HK-2 (cell line): ENCODE measurements around the gene EFCAB6.

Source experiments
- DNase-seq: peaks from one replicate; pipeline ENCODE4 v3.0.0-alpha.2; 2018; ENCODE audit not compliant: unreplicated experiment

EFCAB6 gene

GRCh38 chr22:43591380-43591779 lies 220.7 kb downstream of the EFCAB6 start:
- no peak for DNase-seq

- DNase-seq = no peak
Measured at GRCh38 chr22:43587574-43587973, 224.5 kb downstream of the EFCAB6 start.

DNA sequence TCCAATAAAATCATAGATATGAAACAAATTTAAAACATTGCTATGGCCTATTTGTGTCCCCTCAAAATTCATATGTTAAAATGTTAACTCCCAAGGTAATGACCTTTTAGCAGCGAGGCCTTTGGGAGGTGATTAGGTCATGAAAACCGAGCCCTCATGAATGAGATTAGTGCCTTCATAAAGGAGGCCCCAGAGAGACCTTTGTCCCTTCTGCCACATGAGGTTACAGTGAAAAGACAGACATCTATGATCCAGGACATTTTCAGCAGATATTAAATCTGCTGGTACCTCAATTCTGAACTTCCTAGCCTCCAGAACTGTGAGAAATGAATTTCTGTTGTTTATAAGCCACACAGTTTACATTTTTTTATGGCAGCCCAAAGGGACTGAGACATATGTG lies 228.6 kb downstream of the EFCAB6 start:
- no peak for DNase-seq

- DNase-seq = no peak
Measured at GRCh38 chr22:43582394-43582793, 229.7 kb downstream of the EFCAB6 start.

DNA sequence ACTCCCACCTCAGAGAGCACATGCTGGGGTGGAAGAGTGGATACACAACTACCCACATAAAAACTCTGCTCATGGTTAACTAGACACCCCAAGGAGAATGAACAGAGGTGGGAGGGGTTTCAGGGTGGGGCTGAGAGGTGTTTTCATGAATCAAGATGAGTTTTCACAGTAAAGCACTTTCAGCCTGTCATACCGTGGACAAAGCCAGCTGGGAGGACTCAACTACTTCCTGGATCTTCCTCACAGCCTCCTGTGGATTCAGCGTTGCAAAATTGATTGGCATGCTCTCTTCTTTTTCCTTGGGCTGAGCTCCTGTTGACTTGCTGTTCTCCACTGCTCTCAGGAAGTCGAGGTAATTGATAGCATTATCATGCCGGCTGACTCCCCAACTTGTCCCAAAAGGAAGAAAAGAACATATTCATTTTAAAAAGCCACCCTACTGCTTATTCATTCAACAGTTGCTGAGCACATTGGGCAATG lies 231.8 kb downstream of the EFCAB6 start:
- no peak for DNase-seq

GRCh38 chr22:43574738-43575137 lies 237.4 kb downstream of the EFCAB6 start:
- no peak for DNase-seq

DNA sequence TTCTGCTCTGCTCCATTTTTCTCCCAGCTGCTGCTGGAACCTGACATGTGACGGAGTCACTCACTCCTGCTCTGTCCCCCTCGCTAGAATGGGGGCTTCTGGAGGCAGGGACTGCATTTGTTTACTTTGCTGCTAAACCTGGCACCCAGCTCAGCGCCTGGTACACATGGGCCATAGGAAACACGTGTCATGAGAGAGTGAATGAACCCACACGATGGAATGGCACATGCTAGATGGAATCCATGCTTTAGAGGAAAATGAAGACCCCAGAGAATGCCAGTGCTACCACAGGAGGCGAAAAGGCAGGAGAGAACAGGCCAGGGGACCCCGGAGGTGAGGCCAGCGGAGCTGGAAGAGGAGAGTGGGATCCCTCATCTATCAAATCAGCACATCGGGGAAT lies 239.4 kb downstream of the EFCAB6 start:
- DNase-seq = no peak

GRCh38 chr22:43571181-43571580 lies 240.9 kb downstream of the EFCAB6 start:
- no peak for DNase-seq

DNA sequence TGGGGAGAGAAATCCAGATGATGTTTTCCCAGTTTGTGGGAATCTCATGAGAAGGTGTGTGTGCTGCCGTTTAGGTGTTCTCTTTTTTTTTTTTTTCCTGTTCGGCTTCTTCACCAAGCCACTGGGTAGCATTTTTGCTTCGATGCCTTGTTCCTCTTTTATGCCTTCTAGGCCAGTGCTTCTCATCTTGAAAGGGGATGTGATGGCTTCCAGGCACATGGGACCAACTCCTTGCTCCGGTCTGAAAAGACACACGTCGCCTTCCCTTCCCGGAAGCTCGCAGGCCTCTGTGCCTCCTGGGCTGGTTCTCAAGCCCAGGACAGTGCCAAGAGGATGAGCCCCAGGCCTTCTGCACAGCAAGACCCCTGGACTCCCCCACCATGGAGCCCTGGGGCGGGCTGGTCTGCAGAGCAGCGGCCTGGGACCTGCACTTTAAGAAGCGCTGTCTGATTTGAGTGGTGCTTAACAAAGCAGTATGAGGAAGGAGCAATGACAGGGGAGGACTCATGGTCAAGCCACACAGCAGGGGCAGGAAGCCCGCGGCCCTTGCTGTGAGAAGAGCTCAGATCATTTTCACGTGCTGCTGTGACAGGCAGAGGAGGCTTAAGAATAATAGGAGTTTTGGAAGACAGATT lies 241.5 kb downstream of the EFCAB6 start:
- no peak for DNase-seq

- no peak for DNase-seq
Measured at GRCh38 chr22:43569111-43569510, 243.0 kb downstream of the EFCAB6 start.

GRCh38 chr22:43567691-43568324 lies 244.3 kb downstream of the EFCAB6 start:
- DNase-seq = no peak

GRCh38 chr22:43566561-43567332 lies 245.4 kb downstream of the EFCAB6 start:
- DNase-seq = no peak

DNA sequence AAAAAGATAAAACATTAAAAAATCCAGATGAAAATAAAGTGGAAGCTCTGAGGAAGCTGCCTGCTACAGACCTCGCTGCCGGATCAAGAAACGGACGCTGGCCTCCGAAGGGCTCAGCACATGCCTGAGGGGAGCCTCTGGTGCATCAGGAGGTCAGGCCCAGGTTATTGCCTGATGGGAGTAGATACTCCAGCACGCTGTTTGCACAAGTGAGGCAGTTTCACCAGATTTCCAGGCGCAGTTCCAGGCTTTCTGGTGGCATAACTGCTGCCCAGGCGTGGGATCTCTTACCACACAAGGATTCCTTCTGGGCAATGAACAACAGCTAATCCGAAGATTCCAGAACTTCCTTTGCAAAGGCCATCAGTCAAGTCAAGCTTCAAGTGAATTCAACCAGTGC lies 246.1 kb downstream of the EFCAB6 start:
- no peak for DNase-seq

- no peak for DNase-seq
Measured at GRCh38 chr22:43564859-43565258, 247.2 kb downstream of the EFCAB6 start.

GRCh38 chr22:43563571-43563970 lies 248.5 kb downstream of the EFCAB6 start:
- no peak for DNase-seq

DNA sequence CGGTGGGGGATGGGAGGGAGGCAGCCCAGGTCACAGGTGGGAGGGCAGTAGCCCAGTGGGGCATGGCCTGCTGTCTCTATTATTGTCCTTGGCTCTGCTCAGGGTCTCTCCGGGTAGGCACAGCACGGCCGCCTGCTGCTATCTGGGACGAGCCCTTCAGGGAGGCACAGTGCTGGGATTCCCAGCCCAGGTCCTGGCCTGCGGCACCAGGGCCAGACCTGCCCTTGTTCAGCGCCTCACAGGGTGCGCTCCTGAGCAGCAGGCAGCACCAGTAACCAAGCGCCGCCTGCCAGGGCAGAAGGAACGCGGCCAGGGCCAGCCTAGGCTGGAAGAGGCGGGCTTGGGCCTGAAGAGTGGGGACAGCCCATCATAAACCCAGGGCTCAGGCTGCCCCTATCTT lies 249.3 kb downstream of the EFCAB6 start:
- no peak for DNase-seq

DNA sequence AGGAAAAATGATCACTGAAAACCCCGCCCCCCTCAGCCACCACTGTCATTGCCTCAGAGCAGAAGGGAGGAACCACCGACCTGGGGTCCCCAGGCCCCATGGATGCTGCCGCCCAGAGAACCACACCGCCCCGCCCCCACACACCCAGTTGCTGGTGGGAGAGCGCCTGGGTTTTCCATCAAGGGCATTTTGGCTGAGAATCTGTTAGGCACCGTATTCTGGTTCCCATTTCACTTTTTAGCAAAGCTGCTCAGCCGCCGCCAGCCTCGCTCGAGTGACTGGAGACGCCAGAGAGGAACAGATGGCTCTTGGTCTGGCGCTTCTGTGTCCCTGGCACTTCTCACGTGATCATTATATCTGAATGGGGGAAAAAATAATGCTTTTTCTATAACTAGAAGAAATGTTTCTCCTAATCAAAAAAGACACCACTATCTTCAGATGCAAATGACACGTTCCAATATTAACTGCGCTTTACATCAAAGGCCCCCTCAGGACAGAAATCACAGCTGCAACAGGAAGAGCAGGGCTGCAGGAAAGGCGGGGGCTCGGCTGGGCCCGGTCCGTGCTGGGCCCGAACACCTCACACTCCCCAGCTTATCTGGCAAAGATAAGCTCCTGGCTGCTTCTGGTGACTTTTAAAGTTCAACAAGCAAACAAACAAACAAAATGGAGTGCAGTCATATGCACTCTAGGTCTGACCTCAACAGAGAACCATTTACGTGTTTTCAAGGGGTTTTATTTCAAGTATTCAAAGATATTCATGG lies 250.5 kb downstream of the EFCAB6 start:
- DNase-seq = no peak

GRCh38 chr22:43560651-43561050 lies 251.5 kb downstream of the EFCAB6 start:
- no peak for DNase-seq

- DNase-seq = no peak
Measured at GRCh38 chr22:43555561-43556515, 256.3 kb downstream of the EFCAB6 start.

DNA sequence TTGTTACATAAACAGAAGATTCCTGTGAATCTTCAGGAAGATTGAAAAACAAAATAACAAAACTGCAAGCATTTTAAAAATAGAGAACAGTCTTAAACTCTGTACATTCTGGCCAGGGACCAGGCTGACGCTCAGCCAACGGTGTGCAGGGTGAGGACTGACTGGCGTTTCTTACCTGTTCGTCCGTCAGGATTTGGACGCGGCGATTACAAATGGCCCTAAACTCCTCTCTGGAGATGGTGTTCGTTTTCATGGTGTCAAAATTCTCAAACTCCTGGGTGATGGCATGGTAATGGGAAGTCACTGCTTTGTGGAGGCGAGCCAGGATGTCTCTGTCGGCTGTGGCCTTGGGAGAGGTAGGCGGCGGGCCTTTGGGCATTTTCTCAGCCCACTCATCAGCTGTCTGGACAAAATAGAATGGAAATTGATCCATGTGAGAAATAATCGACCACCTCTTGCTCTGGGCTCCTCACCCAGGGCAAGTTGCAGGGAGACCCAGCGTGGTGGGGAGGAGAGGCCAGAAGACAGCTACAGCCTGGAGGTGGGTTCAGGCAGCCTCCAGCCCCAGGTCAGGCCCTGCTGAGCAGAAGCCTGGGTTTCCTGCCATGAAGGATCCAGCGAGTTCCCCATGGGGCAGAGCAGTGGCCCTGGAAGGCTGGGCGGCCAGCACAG lies 257.3 kb downstream of the EFCAB6 start:
- no peak for DNase-seq

DNA sequence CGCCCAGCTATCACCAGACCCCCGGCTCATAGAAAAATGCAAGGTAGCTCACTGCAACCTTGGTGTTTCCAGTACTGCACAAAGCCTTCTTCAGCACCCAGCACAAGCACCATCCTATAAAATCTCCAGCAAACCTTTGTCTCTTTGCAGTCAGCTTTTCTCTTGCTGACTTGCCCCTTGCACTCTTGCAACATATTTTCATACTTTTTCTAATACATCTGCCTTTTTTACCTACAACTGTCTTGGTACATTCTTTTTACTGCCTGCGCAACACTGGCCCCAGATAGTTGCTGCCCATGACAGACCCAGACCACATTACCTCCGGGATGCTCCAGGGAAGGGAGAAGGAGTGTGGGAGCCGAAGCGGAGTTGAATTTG lies 257.9 kb downstream of the EFCAB6 start:
- no peak for DNase-seq
